Glomerular endothelial cell (primary cell): ENCODE data around the gene OR52K2. TPM values are rescaled to one million over a fixed set of nuclear protein-coding genes. Genes with fewer than 3 reads are reported as not detected.
"Not testable (repeated sequence)": the region's sequence is repeated elsewhere in the genome, so short reads cannot be mapped to it uniquely, and the experiment has no call there.

Experiments
- DNase-seq: peaks from one replicate; pipeline ENCODE4 v3.0.0-alpha.2; 2011; ENCODE audit warnings: low read depth, low spot score; ENCODE audit errors: extremely low read depth
- total RNA-seq: library from RNA; depleted of rRNA; stranded (reverse); fragments of >200 nt; gene quantifications from 2 replicates; pipeline ENCODE4 v1.2.3, GENCODE V29; 2015

OR52K2 gene
- not detected in 2 replicates for total RNA-seq

DNA sequence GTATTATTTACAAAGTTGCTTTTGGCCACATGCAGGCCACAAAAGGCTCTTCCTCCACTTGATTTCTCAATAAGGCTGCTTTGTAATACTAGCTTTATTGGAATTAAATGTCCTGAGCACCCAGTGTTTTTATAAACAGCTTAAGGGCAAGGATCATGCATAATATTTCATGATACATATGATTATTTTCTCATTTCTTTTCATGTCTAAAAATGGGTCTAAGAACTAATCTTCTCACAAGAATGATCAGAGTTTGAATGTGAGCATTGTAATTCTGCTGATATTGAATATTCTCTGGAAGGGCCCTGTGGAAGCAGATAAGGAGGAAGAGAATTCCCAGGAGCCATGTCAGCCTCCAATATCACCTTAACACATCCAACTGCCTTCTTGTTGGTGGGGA lies at the start of gene OR52K2:
OR52K2 (plus strand) TSS at position 301 of the 400 bp plus-strand sequence; CDS start at position 346, 45 bp downstream.
- no peak for DNase-seq

- DNase-seq, result not testable (repeated sequence)
These were observed 42.9 kb upstream of the OR52K2 start for GRCh38 chr11:4406206-4406605.

- DNase-seq, result no peak
These were observed 32.8 kb upstream of the OR52K2 start for GRCh38 chr11:4416306-4416705.

GRCh38 chr11:4416816-4417215 lies 32.3 kb upstream of the OR52K2 start:
- DNase-seq, result no peak

DNA sequence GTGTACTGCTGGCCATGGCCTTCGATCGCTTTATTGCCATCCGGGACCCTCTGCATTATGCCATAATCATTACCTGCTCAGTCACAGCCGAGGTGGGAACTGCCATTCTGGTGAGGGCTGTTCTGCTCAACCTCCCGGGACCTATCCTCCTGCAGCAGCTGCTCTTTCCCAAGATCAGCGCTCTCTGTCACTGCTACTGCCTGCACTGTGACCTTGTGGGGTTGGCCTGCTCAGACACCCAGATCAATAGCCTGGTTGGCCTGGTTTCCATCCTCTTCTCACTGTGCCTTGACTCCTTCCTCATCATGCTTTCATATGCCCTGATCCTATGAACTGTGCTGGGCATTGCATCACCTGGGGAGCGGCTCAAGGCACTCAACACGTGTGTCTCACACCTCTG lies 30.7 kb upstream of the OR52K2 start:
- no peak for DNase-seq

GRCh38 chr11:4430051-4430450 lies 19.0 kb upstream of the OR52K2 start:
- no peak for DNase-seq

DNA sequence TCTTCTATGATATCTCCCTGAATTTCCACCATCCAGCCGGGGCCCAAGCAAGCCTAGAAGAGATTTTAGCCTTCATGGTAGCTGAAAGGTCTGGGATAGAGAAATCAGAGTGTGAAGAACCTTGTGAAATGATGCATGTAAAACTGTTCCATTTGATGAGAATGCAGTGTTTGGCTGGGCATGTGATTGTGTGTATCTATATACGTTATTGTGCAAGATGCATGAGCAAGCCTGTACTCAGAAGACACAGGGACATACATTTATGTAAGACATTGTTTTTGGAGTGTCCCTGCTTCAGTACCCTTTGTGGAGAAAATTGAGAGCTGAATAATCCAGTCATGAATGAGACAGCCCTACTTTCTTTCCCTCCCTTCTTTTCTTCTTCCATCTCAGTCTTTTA lies 15.2 kb upstream of the OR52K2 start:
- DNase-seq, result no peak

GRCh38 chr11:4436411-4436810 lies 12.7 kb upstream of the OR52K2 start:
- DNase-seq, result no peak

DNA sequence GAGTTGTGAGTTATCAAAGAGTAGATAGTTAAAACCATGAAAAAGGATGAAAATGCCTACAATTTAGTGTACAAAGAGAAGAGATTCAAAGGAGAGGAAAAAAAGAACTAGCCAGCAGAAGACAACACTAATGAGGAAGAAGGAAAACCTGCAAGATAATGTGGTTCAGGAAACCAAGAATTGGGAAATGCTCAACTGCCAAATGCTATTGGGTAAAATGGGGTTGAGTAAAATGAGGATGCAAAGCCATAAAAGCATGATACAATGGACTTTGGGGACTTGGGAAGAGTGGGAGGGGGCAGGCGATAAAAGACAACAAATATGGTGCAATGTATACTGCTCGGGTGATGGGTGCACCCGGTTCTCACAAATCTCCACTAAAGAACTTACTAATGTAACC lies 7.6 kb upstream of the OR52K2 start:
- no peak for DNase-seq

GRCh38 chr11:4443232-4443891 lies 5.7 kb upstream of the OR52K2 start:
- DNase-seq, result no peak

GRCh38 chr11:4453118-4453517 lies 4.0 kb downstream of the OR52K2 start:
- DNase-seq, result no peak

GRCh38 chr11:4454021-4454420 lies 4.9 kb downstream of the OR52K2 start:
- no peak for DNase-seq

DNA sequence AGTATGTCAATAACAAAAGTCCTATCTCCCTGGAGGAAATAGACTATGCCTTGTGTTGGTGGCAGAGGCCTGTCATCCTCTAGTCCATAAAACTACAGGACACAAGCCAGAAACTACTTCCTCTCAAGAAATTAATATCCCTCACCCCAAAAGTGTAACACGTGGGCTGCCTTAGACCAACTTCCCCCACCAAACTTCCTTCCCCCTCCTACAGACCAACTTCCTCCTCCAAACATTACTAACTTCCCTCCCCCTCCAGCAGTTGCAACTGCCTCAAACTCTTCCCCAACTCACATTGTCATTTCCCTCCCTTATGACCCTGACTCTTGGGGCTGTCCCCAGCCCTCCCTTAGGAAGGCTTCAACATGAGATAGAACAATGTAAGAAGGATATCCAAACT lies 6.3 kb downstream of the OR52K2 start:
- no peak for DNase-seq

DNA sequence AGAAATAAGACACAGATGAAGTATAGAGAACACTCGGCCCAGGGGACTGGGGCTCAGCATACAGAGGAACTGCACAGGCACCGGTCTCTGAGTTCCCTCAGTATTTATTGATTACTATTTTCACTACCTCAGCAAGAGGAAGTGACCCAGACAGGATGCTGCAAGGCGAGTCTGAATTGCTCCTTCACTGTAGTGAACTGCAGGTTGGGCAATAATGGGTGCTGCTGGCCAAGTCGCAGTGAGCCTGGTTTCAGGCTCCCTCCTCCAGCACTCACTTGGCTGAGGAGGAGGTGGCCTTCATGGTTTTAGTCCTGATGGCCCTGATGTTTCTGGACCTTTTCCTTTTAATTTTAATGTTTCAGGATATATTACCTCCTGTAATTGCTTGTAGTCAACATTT lies 10.4 kb downstream of the OR52K2 start:
- no peak for DNase-seq

- DNase-seq, result no peak
These were observed 11.1 kb downstream of the OR52K2 start for GRCh38 chr11:4460151-4460550.

GRCh38 chr11:4464216-4465159 lies 15.4 kb downstream of the OR52K2 start:
- no peak for DNase-seq

DNA sequence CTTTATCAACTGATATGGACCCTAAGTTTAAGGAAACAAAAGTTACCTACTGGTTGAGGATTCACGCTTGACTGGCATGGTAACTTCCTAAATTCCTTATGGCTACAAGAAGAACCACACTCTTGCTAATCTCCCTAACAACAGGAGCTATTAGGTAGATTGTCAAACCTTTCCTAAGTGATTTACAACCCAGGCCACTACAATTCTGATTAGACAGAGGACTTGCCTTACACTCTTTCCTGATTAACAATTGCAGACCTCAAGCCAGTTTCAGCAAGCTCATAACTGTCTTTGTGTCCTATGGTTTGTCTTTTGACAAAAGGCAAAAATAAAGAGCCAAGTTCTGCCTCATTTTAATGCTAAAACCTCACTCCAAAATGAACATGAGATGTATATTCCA lies 16.3 kb downstream of the OR52K2 start:
- DNase-seq, result no peak

DNA sequence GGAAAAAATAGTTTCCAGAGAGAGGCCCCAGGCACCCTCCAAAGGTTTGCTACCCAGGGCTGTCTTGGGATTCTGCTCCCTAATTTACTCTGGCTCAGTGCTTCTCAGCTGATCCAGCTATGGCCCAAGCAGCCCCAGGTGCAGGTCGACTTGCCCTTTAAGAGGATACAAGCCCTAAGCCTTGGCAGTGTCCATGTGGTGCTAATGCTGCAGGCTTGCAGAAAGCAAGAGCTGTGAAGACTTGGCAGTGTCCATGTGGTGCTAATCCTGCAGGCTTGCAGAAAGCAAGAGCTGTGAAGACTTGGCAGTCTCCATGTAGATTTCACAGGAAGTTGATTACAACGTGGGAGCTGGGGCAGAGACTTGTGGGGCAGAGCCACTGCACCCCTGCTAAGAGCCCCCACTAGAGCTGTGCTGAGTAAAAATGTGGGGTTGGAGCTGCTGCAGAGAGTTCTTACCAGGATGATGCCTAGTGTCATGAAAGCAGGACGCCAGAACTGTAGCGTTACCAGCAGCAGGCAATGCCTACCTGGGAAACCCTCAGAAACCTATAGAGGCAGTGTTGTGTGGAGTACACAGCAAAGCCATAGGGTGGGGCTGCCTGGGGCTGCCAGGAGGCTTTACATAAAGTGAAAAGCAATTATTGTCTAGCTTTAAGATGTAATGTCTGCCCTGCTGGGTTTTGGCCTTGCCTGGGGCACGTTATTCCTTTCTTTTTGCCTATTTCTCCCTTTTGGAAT lies 17.2 kb downstream of the OR52K2 start:
- DNase-seq, result no peak

DNA sequence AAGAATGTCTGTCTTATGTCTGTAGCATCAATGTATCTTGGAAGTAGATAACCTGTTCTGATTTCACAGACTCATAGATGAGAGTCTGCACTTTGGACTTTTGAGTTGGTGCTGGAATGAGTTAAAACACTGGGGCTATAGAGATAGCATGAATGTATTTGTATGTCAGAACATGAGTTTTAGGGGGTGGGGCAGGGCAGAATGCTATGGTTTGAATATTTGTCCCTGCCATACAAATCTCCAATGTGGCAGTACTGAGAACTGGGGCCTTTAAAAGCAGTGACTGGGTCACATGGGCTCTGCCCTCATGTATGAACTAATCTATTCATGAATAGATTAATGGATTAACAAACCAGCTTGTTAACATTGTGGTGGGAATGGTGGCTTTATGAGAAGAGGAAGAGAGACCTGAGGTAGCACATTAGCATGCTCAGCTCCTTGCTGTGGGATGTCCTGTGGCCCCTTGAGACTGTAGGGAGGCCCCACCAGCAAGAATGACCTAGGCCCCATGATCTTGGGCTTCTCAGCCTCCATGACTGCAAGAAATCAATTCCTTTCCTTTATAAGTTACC lies 17.9 kb downstream of the OR52K2 start:
- DNase-seq, result no peak

DNA sequence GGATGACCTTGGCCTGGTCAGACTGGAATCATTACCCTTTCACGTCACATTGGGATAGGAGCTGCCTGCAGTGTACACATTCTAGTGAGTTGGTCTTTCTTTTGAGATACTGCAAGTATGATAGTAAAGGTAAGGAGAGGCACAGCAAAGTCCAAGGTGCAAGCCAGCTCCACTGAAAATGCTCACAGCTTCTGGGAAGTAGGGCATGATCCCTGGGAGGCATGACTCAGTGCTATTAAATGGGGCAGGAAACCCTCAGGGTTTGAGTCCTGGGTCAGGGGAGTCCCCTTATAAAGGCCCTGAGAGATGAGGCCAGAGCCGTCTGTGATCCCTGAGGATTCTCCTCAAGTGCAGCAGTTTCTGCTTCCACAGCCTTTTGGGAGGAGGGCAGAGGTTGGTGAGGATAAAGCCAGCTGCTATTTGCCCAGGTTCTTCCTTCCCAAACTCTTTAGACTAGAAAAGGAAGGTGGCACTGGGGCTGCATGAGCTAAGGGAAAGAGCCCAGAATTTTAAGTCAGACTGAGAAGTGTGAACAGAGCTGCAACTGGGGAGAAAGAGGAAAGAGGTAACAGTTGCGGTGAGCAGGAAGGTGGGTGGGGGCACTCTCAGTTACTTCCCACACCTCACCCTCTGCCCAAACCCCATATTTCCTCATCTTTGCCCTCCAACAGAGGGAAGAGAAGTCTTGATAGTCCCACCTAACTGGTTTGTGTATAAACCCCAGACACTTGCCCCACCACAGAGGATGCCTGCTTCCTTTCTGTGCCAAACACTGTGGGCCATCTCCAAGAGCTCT lies 18.9 kb downstream of the OR52K2 start:
- no peak for DNase-seq
